A549 (cell line): ENCODE data around the gene SDSL.

ENCODE experiments used
- EP300 ChIP-seq, 2 experiments: fragments of >200 bp; sonication (Bioruptor Twin); formaldehyde crosslinking; IDR thresholded peaks; 2 replicates in 1 of 2; 3 replicates in 1 of 2; pipeline ENCODE4 v1.6.1; 2016 to 2017
- POLR2A ChIP-seq: IDR thresholded peaks from 2 replicates; pipeline ENCODE4 v1.6.1; 2012; ENCODE audit warnings: mild to moderate bottlenecking, low read length
- SMC3 ChIP-seq: fragments of >200 bp; sonication (Bioruptor Twin); formaldehyde crosslinking; IDR thresholded peaks from 3 replicates; pipeline ENCODE4 v1.6.1; 2018; ENCODE audit warnings: inconsistent platforms

DNA sequence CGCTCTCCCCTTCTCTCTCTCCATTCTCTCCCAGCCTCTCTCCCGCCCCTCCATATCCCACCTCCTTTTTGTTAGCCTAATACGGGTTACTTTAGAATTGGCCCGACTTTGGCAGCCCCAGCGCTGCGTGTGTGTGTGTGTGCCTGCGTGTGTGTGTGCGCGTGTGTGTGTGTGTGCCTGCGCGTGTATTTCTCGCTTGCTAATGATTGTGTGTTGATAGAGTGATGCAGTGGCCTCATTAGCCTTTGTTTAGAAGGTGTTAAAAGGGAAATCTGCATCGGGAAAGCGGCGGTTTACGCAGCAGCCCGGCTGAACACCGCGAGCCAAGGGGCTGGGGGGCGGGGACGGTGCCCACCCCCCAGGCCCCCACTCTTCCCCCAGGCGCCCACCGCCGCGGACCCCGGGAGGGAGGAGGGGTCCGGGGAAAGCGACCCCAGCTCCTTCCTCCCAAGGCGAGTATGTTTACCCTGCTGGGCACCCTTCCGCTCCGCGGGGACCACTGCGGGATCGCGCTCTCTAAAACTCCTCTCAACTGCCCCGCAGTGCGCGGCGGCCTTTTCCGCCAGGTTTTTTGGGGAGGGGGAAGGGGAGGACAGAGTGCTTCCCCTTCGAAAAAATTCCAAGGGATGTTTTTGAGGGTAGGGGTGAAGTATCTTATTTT lies 56.3 kb downstream of the SDSL start:
- TF ChIP-seq SMC3 = no peak
- TF ChIP-seq POLR2A = no peak
- TF ChIP-seq EP300 (IDR thresholded peaks at IDR 0.05) = no peak
